ENCODE measurements around the gene ARHGEF38. TPM values are rescaled to one million over a fixed set of nuclear protein-coding genes. Genes with fewer than 3 reads are reported as not detected.
A peak's percentile ranks its signal among the peaks of the same experiment; 100 is the strongest.
"Not testable (repeated sequence)": the region's sequence is repeated elsewhere in the genome, so short reads cannot be mapped to it uniquely, and the experiment has no call there.

ARHGEF38 gene
- total and polyA plus RNA-seq, 12 donors: 0.28 TPM; not detected in 11

DNA sequence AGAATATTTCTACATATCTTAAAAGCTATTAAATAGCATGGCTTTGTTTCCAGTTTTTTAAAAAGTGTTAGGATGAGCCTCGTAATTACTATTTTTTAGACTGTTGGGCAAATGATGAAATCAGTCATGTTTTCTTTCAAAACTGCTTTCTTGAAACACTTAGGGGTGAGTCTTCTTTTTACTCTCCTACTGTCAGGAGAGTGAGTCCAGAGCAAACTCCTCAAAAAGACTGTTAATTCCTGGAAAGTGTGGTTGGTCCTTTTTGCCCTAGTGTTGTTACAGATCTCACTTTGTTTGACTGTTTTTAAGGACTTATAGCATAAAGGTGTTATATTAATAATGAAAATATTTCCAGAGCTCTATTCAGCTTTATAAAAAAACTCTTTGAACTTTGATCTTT, 162.5 kb downstream of the ARHGEF38 start:
- intact Hi-C loops (cut with DNase I): loop anchor here in 4 of 10 donors (5.0 to 10.0 kb wide), 3 partner anchors 490 to 573 kb away; partner anchors contain the start of gene TET2 (in 1 of the 4)

DNA sequence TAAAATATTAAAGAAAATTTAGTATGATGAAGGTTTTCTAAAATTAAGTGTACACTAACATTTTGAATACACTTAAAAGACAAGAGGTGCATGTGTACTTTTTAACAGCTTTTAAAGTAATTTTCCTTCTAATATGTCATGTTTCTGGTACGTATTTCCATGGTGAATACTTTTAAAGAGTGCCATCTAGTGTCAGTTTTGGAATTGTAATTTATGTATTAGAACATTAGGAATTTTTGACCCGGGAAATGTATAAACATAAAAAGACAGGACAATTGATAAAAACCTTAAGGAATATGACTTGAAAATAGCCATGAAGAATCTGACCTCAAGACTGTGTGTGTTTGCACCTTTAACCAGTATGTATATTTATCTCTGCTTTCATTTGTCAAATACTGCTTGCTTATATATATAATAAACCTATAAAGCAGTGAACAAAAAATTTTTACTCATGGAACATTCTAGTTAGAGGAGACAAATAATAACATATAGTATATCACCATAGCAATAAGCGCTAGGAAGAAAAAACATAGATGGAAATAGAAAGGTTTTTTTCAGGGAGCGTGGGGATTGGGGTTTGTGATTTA, 163.4 kb downstream of the ARHGEF38 start:
- 47% methylated on average over 4 of the region's 4 CpGs for WGBS, 2 donors
- H3K4me3 ChIP-seq: peak overlapping the region in 2 of 10 donors; percentile 3 to 17
- intact Hi-C loops (cut with DNase I): loop anchor here in 4 of 10 donors (5.0 to 10.0 kb wide), 3 partner anchors 489 to 573 kb away; partner anchors contain the start of gene TET2 (in 1 of the 4)
- H3K4me1 ChIP-seq: peaks cover 0 to 20% (median 0%) of the 10 kb centered on the region in 9 donors
- peaks cover 0 to 18% (median 0%) of the 10 kb centered on the region in 9 donors for H3K36me3 ChIP-seq
- DNase-seq (no peak), ATAC-seq (peak in 1 of 8 donors; percentile 45)
- H3K27me3 ChIP-seq: no peaks in the 10 kb centered on the region
- TF ChIP-seq, protein P1, sequence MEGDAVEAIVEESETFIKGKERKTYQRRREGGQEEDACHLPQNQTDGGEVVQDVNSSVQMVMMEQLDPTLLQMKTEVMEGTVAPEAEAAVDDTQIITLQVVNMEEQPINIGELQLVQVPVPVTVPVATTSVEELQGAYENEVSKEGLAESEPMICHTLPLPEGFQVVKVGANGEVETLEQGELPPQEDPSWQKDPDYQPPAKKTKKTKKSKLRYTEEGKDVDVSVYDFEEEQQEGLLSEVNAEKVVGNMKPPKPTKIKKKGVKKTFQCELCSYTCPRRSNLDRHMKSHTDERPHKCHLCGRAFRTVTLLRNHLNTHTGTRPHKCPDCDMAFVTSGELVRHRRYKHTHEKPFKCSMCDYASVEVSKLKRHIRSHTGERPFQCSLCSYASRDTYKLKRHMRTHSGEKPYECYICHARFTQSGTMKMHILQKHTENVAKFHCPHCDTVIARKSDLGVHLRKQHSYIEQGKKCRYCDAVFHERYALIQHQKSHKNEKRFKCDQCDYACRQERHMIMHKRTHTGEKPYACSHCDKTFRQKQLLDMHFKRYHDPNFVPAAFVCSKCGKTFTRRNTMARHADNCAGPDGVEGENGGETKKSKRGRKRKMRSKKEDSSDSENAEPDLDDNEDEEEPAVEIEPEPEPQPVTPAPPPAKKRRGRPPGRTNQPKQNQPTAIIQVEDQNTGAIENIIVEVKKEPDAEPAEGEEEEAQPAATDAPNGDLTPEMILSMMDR (IDR thresholded peaks at IDR 0.05): peak; percentile 31 to 77 (median 62)
- no peaks in the 10 kb centered on the region for H3K9me3 ChIP-seq
- H3K27ac ChIP-seq: no peak overlapping the region

More for the DNA sequence above, 162.5 kb downstream of the ARHGEF38 start:
- no peak overlapping the region for H3K4me3 ChIP-seq
- H3K36me3 ChIP-seq: peaks cover 0 to 9% (median 0%) of the 10 kb centered on the region in 9 donors
- no peaks in the 10 kb centered on the region for H3K9me3 ChIP-seq
- 79 to 90% methylated on average over 1 of the region's 1 CpG for WGBS, 2 donors
- TF ChIP-seq, protein P1 (IDR thresholded peaks at IDR 0.05): no peak
- H3K27ac ChIP-seq: no peak overlapping the region
- no peak for ATAC-seq
- H3K4me1 ChIP-seq: peaks cover 0 to 21% (median under 1%) of the 10 kb centered on the region in 9 donors
- H3K27me3 ChIP-seq: no peaks in the 10 kb centered on the region
- no peak for DNase-seq

DNA sequence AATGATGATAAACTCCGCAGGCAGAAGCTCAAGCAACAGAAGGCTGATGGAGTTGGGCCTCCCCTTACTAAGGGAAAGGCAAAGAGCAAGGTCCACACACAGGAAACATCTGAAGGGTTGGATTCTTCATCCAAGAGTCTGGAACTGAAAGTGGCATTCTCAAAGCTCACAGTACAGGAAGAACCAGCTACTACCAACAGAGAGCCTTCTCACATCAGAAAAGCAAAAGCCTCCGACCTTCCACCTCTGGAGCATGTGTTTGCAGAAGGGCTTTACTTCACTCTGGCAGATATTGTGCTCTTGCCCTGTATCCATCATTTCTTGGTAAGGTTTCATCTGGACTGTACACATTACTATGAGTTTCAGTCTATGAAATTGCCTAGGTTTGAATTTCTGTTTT, 166.8 kb downstream of the ARHGEF38 start:
- intact Hi-C loops (cut with DNase I): loop anchor here in 4 of 10 donors (5.0 to 10.0 kb wide), 3 partner anchors 486 to 577 kb away; partner anchors contain the start of gene TET2 (in 1 of the 4)
- TF ChIP-seq, protein P1 (IDR thresholded peaks at IDR 0.05): no peak

DNA sequence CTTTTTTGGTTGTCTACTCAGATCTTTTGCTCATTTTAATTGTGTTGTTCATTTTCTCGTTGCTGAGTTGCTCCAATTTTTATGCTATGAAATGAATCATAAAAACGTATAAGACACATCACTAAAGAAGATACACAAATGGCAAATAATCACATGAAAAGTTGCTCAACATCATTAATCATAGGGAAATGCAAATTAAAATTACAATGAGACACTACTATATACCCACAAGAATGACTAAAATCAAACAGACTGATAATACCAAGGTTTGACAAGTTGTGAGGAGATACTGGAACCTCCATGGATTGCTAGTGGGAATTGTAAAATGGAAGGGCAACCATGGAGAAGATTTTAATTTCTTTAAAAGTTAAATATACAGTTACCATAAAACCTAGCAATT, 173.2 kb downstream of the ARHGEF38 start:
- TF ChIP-seq, protein P1 (IDR thresholded peaks at IDR 0.05): no peak
- 94% methylated on average over 2 of the region's 2 CpGs for WGBS, 2 donors
- DNase-seq (no peak), ATAC-seq (no peak)
- no peak overlapping the region for H3K27ac ChIP-seq
- no peaks in the 10 kb centered on the region for H3K27me3 ChIP-seq
- H3K4me1 ChIP-seq: no peaks in the 10 kb centered on the region
- peaks cover 0 to 35% (median 4%) of the 10 kb centered on the region in 9 donors for H3K36me3 ChIP-seq
- peaks cover 0 to 17% (median 0%) of the 10 kb centered on the region in 11 donors for H3K9me3 ChIP-seq
- no peak overlapping the region for H3K4me3 ChIP-seq
- intact Hi-C loops (cut with DNase I): no loop called here

More for the DNA sequence above, 166.8 kb downstream of the ARHGEF38 start:
- no peak for DNase-seq
- Histone ChIP-seq H3K27ac (no peak overlapping the region), H3K36me3 (peaks cover 0 to 19% (median 0%) of the 10 kb centered on the region in 9 donors), H3K9me3 (no peaks in the 10 kb centered on the region), H3K4me3 (no peak overlapping the region), H3K4me1 (peaks cover 0 to 16% (median 0%) of the 10 kb centered on the region in 9 donors), H3K27me3 (no peaks in the 10 kb centered on the region)
- no peak for ATAC-seq
- 80 to 91% methylated on average over 2 of the region's 2 CpGs for WGBS, 2 donors

DNA sequence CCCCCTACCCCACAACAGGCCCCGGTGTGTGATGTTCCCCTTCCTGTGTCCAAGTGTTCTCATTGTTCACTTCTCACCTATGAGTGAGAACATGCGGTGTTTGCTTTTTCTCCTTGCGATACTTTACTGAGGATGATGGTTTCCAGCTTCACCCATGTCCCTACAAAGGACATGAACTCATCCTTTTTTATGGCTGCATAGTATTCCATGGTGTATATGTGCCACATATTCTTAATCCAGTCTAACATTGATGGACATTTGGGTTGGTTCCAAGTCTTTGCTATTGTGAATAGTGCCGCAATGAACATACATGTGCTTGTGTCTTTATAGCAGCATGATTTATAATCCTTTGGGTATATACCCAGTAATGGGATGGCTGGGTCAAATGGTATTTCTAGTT, 177.5 kb downstream of the ARHGEF38 start:
- Histone ChIP-seq H3K9me3 (peaks cover 0 to 43% (median 0%) of the 10 kb centered on the region in 11 donors), H3K36me3 (peaks cover 0 to 43% (median 4%) of the 10 kb centered on the region in 9 donors)
- H3K4me1 ChIP-seq; H3K27ac ChIP-seq; H3K4me3 ChIP-seq; H3K27me3 ChIP-seq; intact Hi-C loops (cut with DNase I); ATAC-seq; DNase-seq: not testable (repeated sequence)
- 97 to 99% methylated on average over 4 of the region's 4 CpGs for WGBS, 2 donors
